ENCODE results near the gene LGSN. TPM values are rescaled to one million over a fixed set of nuclear protein-coding genes. Genes with fewer than 3 reads are reported as not detected.

Gene LGSN
- total RNA-seq, 3 donors from 2014 or later: not detected

DNA sequence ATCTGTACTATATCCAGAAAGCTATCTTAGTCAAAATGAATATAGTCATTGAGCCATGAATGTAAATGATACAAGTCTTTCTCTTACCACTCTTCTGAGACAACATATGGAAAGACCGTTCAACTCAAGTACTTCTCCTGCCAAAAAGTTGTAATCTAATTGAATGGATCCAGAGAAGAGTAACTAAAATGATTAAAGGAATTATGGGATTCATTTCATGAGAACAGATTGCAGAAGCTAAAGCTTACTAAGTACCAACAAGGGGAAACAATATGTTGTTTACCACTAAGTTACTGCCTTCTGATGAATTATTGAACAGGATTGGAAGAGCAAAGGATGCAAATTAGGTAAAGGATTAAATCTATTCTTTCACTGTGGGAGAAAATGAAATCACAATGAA lies 2.0 kb upstream of the LGSN start:
- DNase-seq (ENCODE audit: low spot score in 2 of 2): no peak
- TF ChIP-seq POLR2AphosphoS5 (IDR thresholded peaks at IDR 0.05): no peak
- TF ChIP-seq POLR2A (IDR thresholded peaks at IDR 0.05): no peak
- TF ChIP-seq, protein P1, sequence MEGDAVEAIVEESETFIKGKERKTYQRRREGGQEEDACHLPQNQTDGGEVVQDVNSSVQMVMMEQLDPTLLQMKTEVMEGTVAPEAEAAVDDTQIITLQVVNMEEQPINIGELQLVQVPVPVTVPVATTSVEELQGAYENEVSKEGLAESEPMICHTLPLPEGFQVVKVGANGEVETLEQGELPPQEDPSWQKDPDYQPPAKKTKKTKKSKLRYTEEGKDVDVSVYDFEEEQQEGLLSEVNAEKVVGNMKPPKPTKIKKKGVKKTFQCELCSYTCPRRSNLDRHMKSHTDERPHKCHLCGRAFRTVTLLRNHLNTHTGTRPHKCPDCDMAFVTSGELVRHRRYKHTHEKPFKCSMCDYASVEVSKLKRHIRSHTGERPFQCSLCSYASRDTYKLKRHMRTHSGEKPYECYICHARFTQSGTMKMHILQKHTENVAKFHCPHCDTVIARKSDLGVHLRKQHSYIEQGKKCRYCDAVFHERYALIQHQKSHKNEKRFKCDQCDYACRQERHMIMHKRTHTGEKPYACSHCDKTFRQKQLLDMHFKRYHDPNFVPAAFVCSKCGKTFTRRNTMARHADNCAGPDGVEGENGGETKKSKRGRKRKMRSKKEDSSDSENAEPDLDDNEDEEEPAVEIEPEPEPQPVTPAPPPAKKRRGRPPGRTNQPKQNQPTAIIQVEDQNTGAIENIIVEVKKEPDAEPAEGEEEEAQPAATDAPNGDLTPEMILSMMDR (IDR thresholded peaks at IDR 0.05): no peak
- intact Hi-C loops (cut with DNase I; ENCODE audit: low total_unique reads): no loop called here

DNA sequence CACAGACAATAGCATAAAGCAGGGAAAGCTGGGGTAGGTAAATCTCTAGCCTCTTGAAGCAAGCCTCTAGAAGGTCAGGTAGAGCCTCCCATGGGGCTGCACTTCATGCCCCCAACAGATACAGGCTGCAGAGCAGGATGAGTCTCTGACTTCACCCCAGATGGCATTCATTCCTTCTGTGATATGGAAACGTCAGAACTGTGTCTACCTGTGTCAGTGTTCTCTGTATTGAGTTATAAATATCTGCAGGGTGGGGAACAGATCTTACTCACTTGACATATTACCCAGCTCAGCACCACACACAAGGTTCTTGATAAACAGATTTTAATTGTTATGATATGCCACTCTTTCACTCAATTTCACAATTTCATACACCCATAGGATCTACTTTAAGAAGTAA lies 2.1 kb downstream of the LGSN start:
- Histone ChIP-seq H3K36me3 (no peaks in the 10 kb centered on the region), H3K4me1 (no peaks in the 10 kb centered on the region), H3K27me3 (no peaks in the 10 kb centered on the region), H3K27ac (no peak overlapping the region), H3K9me3 (no peaks in the 10 kb centered on the region), H3K4me3 (no peak overlapping the region)
- intact Hi-C loops (cut with DNase I; ENCODE audit: low total_unique reads): no loop called here
- no peak for DNase-seq (ENCODE audit: low spot score in 2 of 2)
- TF ChIP-seq POLR2A (IDR thresholded peaks at IDR 0.05) (no peak), POLR2AphosphoS5 (IDR thresholded peaks at IDR 0.05) (no peak)
- TF ChIP-seq, protein P1 (IDR thresholded peaks at IDR 0.05): no peak

More for the DNA sequence above, 2.0 kb upstream of the LGSN start:
- Histone ChIP-seq H3K27me3 (no peaks in the 10 kb centered on the region), H3K27ac (no peak overlapping the region), H3K4me1 (no peaks in the 10 kb centered on the region), H3K4me3 (no peak overlapping the region), H3K9me3 (peaks cover 6 to 7% of the 10 kb centered on the region in 2 donors), H3K36me3 (no peaks in the 10 kb centered on the region)

DNA sequence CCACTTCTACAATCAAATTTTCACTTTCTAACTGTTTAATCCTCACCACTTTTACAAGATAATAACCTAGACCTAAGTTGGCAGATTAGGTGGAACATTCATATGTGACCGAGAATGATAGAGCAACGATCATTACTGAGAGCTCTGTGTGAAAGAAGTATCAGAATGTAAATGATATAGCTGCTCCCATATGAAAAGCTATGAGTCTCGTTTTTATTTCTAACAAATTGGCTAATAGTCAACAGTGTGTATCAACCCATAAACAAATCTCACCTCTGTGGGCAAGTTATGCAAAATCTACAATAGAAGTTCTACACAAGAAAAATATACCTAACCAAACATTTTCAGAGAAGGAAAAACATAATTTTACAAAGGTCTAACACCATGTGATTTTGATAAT lies 3.7 kb downstream of the LGSN start:
- Histone ChIP-seq H3K9me3 (no peaks in the 10 kb centered on the region), H3K4me1 (no peaks in the 10 kb centered on the region), H3K27ac (no peak overlapping the region), H3K27me3 (no peaks in the 10 kb centered on the region), H3K4me3 (no peak overlapping the region), H3K36me3 (no peaks in the 10 kb centered on the region)
- intact Hi-C loops (cut with DNase I; ENCODE audit: low total_unique reads): no loop called here
- DNase-seq (ENCODE audit: low spot score in 2 of 2): no peak
- TF ChIP-seq POLR2AphosphoS5 (IDR thresholded peaks at IDR 0.05): no peak
- no peak for TF ChIP-seq POLR2A (IDR thresholded peaks at IDR 0.05)
- TF ChIP-seq, protein P1 (IDR thresholded peaks at IDR 0.05): no peak

DNA sequence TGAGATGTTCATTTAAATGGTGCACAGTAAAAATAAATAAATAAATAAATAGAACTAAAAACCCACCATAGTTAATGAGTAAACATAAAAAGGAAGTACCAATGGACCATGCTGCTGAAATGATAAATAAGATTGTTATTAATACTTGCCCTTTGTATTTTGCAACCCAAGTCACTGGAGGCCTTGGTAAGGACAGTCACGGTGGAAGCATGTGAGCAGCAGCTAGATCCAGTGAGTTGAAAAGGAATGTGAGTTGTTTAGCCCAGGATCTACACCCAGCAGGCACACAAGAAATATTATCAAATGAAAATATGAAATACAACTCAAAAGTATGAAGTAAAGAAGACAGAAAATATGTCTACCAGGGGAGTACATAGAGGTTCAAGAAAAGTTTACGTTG lies 6.7 kb downstream of the LGSN start:
- no peak for DNase-seq (ENCODE audit: low spot score in 2 of 2)
- Histone ChIP-seq H3K4me3 (no peak overlapping the region), H3K27me3 (no peaks in the 10 kb centered on the region), H3K27ac (no peak overlapping the region), H3K9me3 (no peaks in the 10 kb centered on the region), H3K4me1 (no peaks in the 10 kb centered on the region), H3K36me3 (no peaks in the 10 kb centered on the region)
- intact Hi-C loops (cut with DNase I; ENCODE audit: low total_unique reads): no loop called here
- TF ChIP-seq, protein P1 (IDR thresholded peaks at IDR 0.05): no peak
- TF ChIP-seq POLR2AphosphoS5 (IDR thresholded peaks at IDR 0.05) (no peak), POLR2A (IDR thresholded peaks at IDR 0.05) (no peak)

- Histone ChIP-seq H3K4me3 (no peak overlapping the region), H3K27ac (no peak overlapping the region), H3K9me3 (no peaks in the 10 kb centered on the region), H3K36me3 (no peaks in the 10 kb centered on the region), H3K27me3 (no peaks in the 10 kb centered on the region), H3K4me1 (no peaks in the 10 kb centered on the region)
- DNase-seq (ENCODE audit: low spot score in 2 of 2): no peak
- TF ChIP-seq, protein P1 (IDR thresholded peaks at IDR 0.05): no peak
- TF ChIP-seq POLR2AphosphoS5 (IDR thresholded peaks at IDR 0.05) (no peak), POLR2A (IDR thresholded peaks at IDR 0.05) (no peak)
- intact Hi-C loops (cut with DNase I; ENCODE audit: low total_unique reads): no loop called here
These were observed 12.1 kb downstream of the LGSN start for GRCh38 chr6:63307581-63308246.

Measured in breast epithelium (tissue), 4 donors.